ENCODE data around the gene RPL37A. TPM values are rescaled to one million over a fixed set of nuclear protein-coding genes. Genes with fewer than 3 reads are reported as not detected.

RPL37A gene
- total and polyA plus RNA-seq, 9 of the 15 experiments (the other 6 are each of a cell fraction or from before 2014, with no cell fraction given): 1,938 to 3,349 (median 2,436) TPM

DNA sequence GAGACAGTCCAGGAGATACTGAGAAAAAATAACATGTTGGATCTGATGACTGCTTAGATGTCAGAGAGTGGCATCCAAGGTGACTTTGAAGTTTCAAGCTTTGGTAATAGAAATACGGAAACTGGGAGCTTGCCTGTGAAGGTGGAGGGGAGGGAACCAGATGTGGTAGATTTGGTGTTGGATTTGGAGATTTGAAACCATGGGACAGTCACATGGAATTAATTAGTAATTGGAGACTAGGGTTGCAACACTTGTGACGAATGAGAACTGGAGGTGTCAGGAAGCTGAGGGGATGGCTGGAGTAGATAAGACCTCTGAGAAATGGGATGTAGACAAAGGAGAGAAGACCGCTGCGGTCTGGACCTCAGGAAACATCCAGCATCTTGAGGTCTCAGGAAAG is 46.7 kb downstream of the RPL37A start (continued):
- no peak for TF ChIP-seq TCFL5 (CRISPR knock-in tag; conservative IDR thresholded peaks at IDR 0.05)
- no peak for TF ChIP-seq POLR2G (IDR thresholded peaks at IDR 0.05; ENCODE audit: low read depth, low read length)
- TF ChIP-seq, protein P1, sequence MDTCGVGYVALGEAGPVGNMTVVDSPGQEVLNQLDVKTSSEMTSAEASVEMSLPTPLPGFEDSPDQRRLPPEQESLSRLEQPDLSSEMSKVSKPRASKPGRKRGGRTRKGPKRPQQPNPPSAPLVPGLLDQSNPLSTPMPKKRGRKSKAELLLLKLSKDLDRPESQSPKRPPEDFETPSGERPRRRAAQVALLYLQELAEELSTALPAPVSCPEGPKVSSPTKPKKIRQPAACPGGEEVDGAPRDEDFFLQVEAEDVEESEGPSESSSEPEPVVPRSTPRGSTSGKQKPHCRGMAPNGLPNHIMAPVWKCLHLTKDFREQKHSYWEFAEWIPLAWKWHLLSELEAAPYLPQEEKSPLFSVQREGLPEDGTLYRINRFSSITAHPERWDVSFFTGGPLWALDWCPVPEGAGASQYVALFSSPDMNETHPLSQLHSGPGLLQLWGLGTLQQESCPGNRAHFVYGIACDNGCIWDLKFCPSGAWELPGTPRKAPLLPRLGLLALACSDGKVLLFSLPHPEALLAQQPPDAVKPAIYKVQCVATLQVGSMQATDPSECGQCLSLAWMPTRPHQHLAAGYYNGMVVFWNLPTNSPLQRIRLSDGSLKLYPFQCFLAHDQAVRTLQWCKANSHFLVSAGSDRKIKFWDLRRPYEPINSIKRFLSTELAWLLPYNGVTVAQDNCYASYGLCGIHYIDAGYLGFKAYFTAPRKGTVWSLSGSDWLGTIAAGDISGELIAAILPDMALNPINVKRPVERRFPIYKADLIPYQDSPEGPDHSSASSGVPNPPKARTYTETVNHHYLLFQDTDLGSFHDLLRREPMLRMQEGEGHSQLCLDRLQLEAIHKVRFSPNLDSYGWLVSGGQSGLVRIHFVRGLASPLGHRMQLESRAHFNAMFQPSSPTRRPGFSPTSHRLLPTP (IDR thresholded peaks at IDR 0.05; ENCODE audit: borderline replicate concordance, extremely low read depth, insufficient read length): no peak
- no peak for TF ChIP-seq KLF13 (tag; IDR thresholded peaks at IDR 0.05; ENCODE audit: borderline replicate concordance, low read depth)
- TF ChIP-seq ELF1 (tag; IDR thresholded peaks at IDR 0.05): peak; percentile 60; the same call in 1 of the 2 replicates
- no peak for TF ChIP-seq ZBED1 (IDR thresholded peaks at IDR 0.05)
- TF ChIP-seq PHF20 (IDR thresholded peaks at IDR 0.05; ENCODE audit: partially characterized antibody): no peak
- TF ChIP-seq NFXL1 (CRISPR knock-in tag; IDR thresholded peaks at IDR 0.05): no peak
- TF ChIP-seq RUNX1 (IDR thresholded peaks at IDR 0.05; ENCODE audit: low read depth): no peak
- TF ChIP-seq TCF7 (IDR thresholded peaks at IDR 0.05; ENCODE audit: borderline replicate concordance): no peak
- TF ChIP-seq SP1 (CRISPR knock-in tag; IDR thresholded peaks at IDR 0.05): peak; percentile 39; the same call in 1 of the 2 replicates
- no peak for TF ChIP-seq TSHZ1 (CRISPR knock-in tag; IDR thresholded peaks at IDR 0.05)
- no peak for TF ChIP-seq STAT5A (IDR thresholded peaks at IDR 0.05; ENCODE audit: borderline replicate concordance, low read length)
- TF ChIP-seq RCOR1 (IDR thresholded peaks at IDR 0.05; ENCODE audit: borderline replicate concordance in 1 of 2, low read depth in 2 of 2, low read length in 2 of 2): peak in 1 of 2 experiments; percentile 82; a peak in 2 of 4 replicates
- no peak for TF ChIP-seq E2F4 (CRISPR knock-in tag; IDR thresholded peaks at IDR 0.05; ENCODE audit: low read depth)
- no peak for TF ChIP-seq PPARD (CRISPR knock-in tag; IDR thresholded peaks at IDR 0.05)
- no peak for TF ChIP-seq ZNF3 (CRISPR knock-in tag; IDR thresholded peaks at IDR 0.05)
- no peak for TF ChIP-seq RBM25 (IDR thresholded peaks at IDR 0.05; ENCODE audit: low read depth, low read length, severe bottlenecking)
- TF ChIP-seq ZNF23 (CRISPR knock-in tag; IDR thresholded peaks at IDR 0.05): no peak
- no peak for TF ChIP-seq ZKSCAN3 (CRISPR knock-in tag; IDR thresholded peaks at IDR 0.05)
- TF ChIP-seq JUNB (CRISPR knock-in tag; conservative IDR thresholded peaks at IDR 0.05): no peak
